HEK293 (cell line): ENCODE data around the gene TRIM36.

Source experiments
- CTCF ChIA-PET: fragments of 350-600 bp; formaldehyde crosslinking; extraction: SDS; loops from one replicate; lab custom pipeline; 2021; ENCODE audit warnings: antibody characterized with exemption; lab: Yijun Ruan, JAX
- POLR2A ChIA-PET: fragments of 300-600 bp; formaldehyde crosslinking; extraction: SDS; loops from one replicate; lab custom pipeline; 2020; ENCODE audit warnings: antibody characterized with exemption, inconsistent platforms; lab: Yijun Ruan, JAX
- H3K27ac ChIP-seq: fragments of 200-500 bp; sonication (Bioruptor generic); 2 replicates; pipeline ENCODE4 v1.5.1; 2014; ENCODE audit warnings: low read depth, low read length, control low read depth, inconsistent platforms; ENCODE audit errors: extremely low read depth
- H3K36me3 ChIP-seq, 2 experiments: fragments of 200-500 bp in 1 of 2; sonication (Bioruptor generic) in 1 of 2; 1 replicate in 1 of 2; 2 replicates in 1 of 2; pipeline ENCODE4 v1.5.1; 2014 to 2017; ENCODE audit warnings: inconsistent platforms in 2 of 2, low read length in 2 of 2; ENCODE audit not compliant: control insufficient read depth in 2 of 2, insufficient read depth in 1 of 2
- H3K4me1 ChIP-seq: fragments of 200-500 bp; sonication (Bioruptor generic); 2 replicates; pipeline ENCODE4 v1.5.1; 2014; ENCODE audit warnings: mild to moderate bottlenecking, low read length, inconsistent platforms; ENCODE audit not compliant: control insufficient read depth, insufficient read depth
- H3K4me3 ChIP-seq: 2 replicates; pipeline ENCODE4 v1.5.1; 2011; ENCODE audit warnings: low read depth, mild to moderate bottlenecking, control low read depth, low read length, moderate library complexity
- H3K9me3 ChIP-seq: fragments of 200-500 bp; sonication (Bioruptor generic); 2 replicates; pipeline ENCODE4 v1.5.1; 2014; ENCODE audit warnings: low read depth, low read length, inconsistent platforms; ENCODE audit not compliant: control insufficient read depth, insufficient read depth
- EGR2 ChIP-seq: fragments of 450-650 bp; formaldehyde crosslinking; IDR thresholded peaks from 2 replicates; pipeline ENCODE4 v1.5.1; 2016; ENCODE audit warnings: low read depth, missing biosample characterization, missing genetic modification characterization
- PBX3 ChIP-seq: sonication (generic); formaldehyde crosslinking; IDR thresholded peaks from 2 replicates; pipeline ENCODE4 v1.8.1; 2022; ENCODE audit warnings: mild to moderate bottlenecking, moderate library complexity, missing genetic modification reagents
- REPIN1 ChIP-seq: fragments of 450-650 bp; formaldehyde crosslinking; IDR thresholded peaks from 2 replicates; pipeline ENCODE4 v1.5.1; 2017; ENCODE audit warnings: missing biosample characterization, missing genetic modification characterization, low read depth
- SCRT1 ChIP-seq: fragments of 450-650 bp; formaldehyde crosslinking; IDR thresholded peaks from 2 replicates; pipeline ENCODE4 v1.5.1; 2016; ENCODE audit warnings: missing biosample characterization, missing genetic modification characterization, borderline replicate concordance
- SETDB1 ChIP-seq: IDR thresholded peaks from one replicate; pipeline ENCODE4 v1.6.1; 2017; ENCODE audit warnings: mild to moderate bottlenecking, low read length, moderate library complexity, mixed read lengths; ENCODE audit not compliant: insufficient read length
- SP2 ChIP-seq: fragments of 450-650 bp; formaldehyde crosslinking; IDR thresholded peaks from 2 replicates; pipeline ENCODE4 v1.5.1; 2016; ENCODE audit warnings: missing biosample characterization, missing genetic modification characterization
- WT1 ChIP-seq: fragments of 450-650 bp; formaldehyde crosslinking; IDR thresholded peaks from 2 replicates; pipeline ENCODE4 v1.5.1; 2016; ENCODE audit warnings: missing biosample characterization, missing genetic modification characterization
- YY1 ChIP-seq: fragments of 450-650 bp; formaldehyde crosslinking; IDR thresholded peaks from 2 replicates; pipeline ENCODE4 v1.5.1; 2018; ENCODE audit warnings: missing biosample characterization, missing genetic modification characterization
- ZEB2 ChIP-seq: fragments of 450-650 bp; formaldehyde crosslinking; IDR thresholded peaks from 2 replicates; pipeline ENCODE4 v1.5.1; 2016; ENCODE audit warnings: missing biosample characterization, missing genetic modification characterization
- ZNF155 ChIP-seq: fragments of 450-650 bp; formaldehyde crosslinking; IDR thresholded peaks from 2 replicates; pipeline ENCODE4 v1.5.1; 2016; ENCODE audit warnings: missing biosample characterization, missing genetic modification characterization
- ZNF23 ChIP-seq: fragments of 450-650 bp; formaldehyde crosslinking; IDR thresholded peaks from 2 replicates; pipeline ENCODE4 v1.5.1; 2016; ENCODE audit warnings: missing biosample characterization, missing genetic modification characterization, borderline replicate concordance
- ZNF324 ChIP-seq: fragments of 450-650 bp; formaldehyde crosslinking; IDR thresholded peaks from 2 replicates; pipeline ENCODE4 v1.5.1; 2016; ENCODE audit warnings: missing biosample characterization, missing genetic modification characterization
- ZNF404 ChIP-seq: fragments of 450-650 bp; formaldehyde crosslinking; IDR thresholded peaks from 2 replicates; pipeline ENCODE4 v1.5.1; 2017; ENCODE audit warnings: missing biosample characterization, missing genetic modification characterization
- ZNF426 ChIP-seq: fragments of 450-650 bp; formaldehyde crosslinking; IDR thresholded peaks from 2 replicates; pipeline ENCODE4 v1.5.1; 2017; ENCODE audit warnings: missing biosample characterization, missing genetic modification characterization, mild to moderate bottlenecking, inconsistent platforms, moderate library complexity
- ZNF571 ChIP-seq: fragments of 450-650 bp; formaldehyde crosslinking; IDR thresholded peaks from 2 replicates; pipeline ENCODE4 v1.5.0; 2017; ENCODE audit warnings: missing biosample characterization, missing genetic modification characterization
- ZNF626 ChIP-seq: fragments of 450-650 bp; sonication (Bioruptor Pico); formaldehyde crosslinking; IDR thresholded peaks from 2 replicates; pipeline ENCODE4 v1.5.1; 2018; ENCODE audit warnings: missing biosample characterization, missing genetic modification characterization, inconsistent platforms
- TF ChIP-seq, protein P1 (sequence below): fragments of 450-650 bp; formaldehyde crosslinking; IDR thresholded peaks from 2 replicates; pipeline ENCODE4 v1.5.1; 2016; ENCODE audit warnings: missing biosample characterization, missing genetic modification characterization
- TF ChIP-seq, protein P2 (sequence below): fragments of 450-650 bp; formaldehyde crosslinking; conservative IDR thresholded peaks from 2 replicates; pipeline ENCODE4 v1.5.1; 2016; ENCODE audit warnings: low read depth, missing biosample characterization, missing genetic modification characterization
- TF ChIP-seq, protein P3 (sequence below): fragments of 450-650 bp; formaldehyde crosslinking; IDR thresholded peaks from 2 replicates; pipeline ENCODE4 v1.5.1; 2017; ENCODE audit warnings: missing biosample characterization, missing genetic modification characterization
- TF ChIP-seq, protein P4 (sequence below): fragments of 450-650 bp; formaldehyde crosslinking; IDR thresholded peaks from 2 replicates; pipeline ENCODE4 v1.5.1; 2016; ENCODE audit warnings: missing biosample characterization, missing genetic modification characterization
- TF ChIP-seq, protein P5 (sequence below): fragments of 450-650 bp; formaldehyde crosslinking; IDR thresholded peaks from 2 replicates; pipeline ENCODE4 v1.5.1; 2016; ENCODE audit warnings: missing biosample characterization, missing genetic modification characterization, borderline replicate concordance

Gene TRIM36

GRCh38 chr5:115160975-115161475, 8.7 kb downstream of the TRIM36 start:
- Histone ChIP-seq H3K9me3 (no peaks in the 10 kb centered on the region), H3K4me3 (no peak overlapping the region), H3K4me1 (no peaks in the 10 kb centered on the region), H3K36me3 (no peaks in the 10 kb centered on the region; a peak in 1 of 3 replicates), H3K27ac (no peak overlapping the region)
- CTCF ChIA-PET = no interaction called here
- no peak for TF ChIP-seq EGR2
- TF ChIP-seq YY1 = no peak
- TF ChIP-seq ZNF426 (tag by site-specific recombination) = no peak
- TF ChIP-seq ZNF155 (tag by site-specific recombination) = no peak
- TF ChIP-seq, protein P1, sequence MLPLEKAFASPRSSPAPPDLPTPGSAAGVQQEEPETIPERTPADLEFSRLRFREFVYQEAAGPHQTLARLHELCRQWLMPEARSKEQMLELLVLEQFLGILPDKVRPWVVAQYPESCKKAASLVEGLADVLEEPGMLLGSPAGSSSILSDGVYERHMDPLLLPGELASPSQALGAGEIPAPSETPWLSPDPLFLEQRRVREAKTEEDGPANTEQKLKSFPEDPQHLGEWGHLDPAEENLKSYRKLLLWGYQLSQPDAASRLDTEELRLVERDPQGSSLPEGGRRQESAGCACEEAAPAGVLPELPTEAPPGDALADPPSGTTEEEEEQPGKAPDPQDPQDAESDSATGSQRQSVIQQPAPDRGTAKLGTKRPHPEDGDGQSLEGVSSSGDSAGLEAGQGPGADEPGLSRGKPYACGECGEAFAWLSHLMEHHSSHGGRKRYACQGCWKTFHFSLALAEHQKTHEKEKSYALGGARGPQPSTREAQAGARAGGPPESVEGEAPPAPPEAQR = no peak
- no peak for TF ChIP-seq ZNF571
- no peak for TF ChIP-seq SCRT1 (tag by site-specific recombination)
- TF ChIP-seq ZNF404 (tag by site-specific recombination) = no peak
- TF ChIP-seq WT1 (tag by site-specific recombination) = no peak
- no peak for TF ChIP-seq ZNF23 (tag by site-specific recombination)
- TF ChIP-seq SETDB1 = no peak
- no peak for TF ChIP-seq REPIN1 (tag by site-specific recombination)
- TF ChIP-seq ZNF626 (tag by site-specific recombination) = no peak
- TF ChIP-seq, protein P2, sequence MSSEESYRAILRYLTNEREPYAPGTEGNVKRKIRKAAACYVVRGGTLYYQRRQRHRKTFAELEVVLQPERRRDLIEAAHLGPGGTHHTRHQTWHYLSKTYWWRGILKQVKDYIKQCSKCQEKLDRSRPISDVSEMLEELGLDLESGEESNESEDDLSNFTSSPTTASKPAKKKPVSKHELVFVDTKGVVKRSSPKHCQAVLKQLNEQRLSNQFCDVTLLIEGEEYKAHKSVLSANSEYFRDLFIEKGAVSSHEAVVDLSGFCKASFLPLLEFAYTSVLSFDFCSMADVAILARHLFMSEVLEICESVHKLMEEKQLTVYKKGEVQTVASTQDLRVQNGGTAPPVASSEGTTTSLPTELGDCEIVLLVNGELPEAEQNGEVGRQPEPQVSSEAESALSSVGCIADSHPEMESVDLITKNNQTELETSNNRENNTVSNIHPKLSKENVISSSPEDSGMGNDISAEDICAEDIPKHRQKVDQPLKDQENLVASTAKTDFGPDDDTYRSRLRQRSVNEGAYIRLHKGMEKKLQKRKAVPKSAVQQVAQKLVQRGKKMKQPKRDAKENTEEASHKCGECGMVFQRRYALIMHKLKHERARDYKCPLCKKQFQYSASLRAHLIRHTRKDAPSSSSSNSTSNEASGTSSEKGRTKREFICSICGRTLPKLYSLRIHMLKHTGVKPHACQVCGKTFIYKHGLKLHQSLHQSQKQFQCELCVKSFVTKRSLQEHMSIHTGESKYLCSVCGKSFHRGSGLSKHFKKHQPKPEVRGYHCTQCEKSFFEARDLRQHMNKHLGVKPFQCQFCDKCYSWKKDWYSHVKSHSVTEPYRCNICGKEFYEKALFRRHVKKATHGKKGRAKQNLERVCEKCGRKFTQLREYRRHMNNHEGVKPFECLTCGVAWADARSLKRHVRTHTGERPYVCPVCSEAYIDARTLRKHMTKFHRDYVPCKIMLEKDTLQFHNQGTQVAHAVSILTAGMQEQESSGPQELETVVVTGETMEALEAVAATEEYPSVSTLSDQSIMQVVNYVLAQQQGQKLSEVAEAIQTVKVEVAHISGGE (tag by site-specific recombination) = no peak
- TF ChIP-seq, protein P3, sequence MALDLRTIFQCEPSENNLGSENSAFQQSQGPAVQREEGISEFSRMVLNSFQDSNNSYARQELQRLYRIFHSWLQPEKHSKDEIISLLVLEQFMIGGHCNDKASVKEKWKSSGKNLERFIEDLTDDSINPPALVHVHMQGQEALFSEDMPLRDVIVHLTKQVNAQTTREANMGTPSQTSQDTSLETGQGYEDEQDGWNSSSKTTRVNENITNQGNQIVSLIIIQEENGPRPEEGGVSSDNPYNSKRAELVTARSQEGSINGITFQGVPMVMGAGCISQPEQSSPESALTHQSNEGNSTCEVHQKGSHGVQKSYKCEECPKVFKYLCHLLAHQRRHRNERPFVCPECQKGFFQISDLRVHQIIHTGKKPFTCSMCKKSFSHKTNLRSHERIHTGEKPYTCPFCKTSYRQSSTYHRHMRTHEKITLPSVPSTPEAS = no peak
- POLR2A ChIA-PET = no interaction called here

GRCh38 chr5:115151208-115151805, 18.4 kb downstream of the TRIM36 start:
- H3K4me1 ChIP-seq = no peaks in the 10 kb centered on the region
- no peak for TF ChIP-seq PBX3 (CRISPR knock-in tag)
- no peak for TF ChIP-seq SP2
- no peak for TF ChIP-seq ZEB2
- TF ChIP-seq, protein P4, sequence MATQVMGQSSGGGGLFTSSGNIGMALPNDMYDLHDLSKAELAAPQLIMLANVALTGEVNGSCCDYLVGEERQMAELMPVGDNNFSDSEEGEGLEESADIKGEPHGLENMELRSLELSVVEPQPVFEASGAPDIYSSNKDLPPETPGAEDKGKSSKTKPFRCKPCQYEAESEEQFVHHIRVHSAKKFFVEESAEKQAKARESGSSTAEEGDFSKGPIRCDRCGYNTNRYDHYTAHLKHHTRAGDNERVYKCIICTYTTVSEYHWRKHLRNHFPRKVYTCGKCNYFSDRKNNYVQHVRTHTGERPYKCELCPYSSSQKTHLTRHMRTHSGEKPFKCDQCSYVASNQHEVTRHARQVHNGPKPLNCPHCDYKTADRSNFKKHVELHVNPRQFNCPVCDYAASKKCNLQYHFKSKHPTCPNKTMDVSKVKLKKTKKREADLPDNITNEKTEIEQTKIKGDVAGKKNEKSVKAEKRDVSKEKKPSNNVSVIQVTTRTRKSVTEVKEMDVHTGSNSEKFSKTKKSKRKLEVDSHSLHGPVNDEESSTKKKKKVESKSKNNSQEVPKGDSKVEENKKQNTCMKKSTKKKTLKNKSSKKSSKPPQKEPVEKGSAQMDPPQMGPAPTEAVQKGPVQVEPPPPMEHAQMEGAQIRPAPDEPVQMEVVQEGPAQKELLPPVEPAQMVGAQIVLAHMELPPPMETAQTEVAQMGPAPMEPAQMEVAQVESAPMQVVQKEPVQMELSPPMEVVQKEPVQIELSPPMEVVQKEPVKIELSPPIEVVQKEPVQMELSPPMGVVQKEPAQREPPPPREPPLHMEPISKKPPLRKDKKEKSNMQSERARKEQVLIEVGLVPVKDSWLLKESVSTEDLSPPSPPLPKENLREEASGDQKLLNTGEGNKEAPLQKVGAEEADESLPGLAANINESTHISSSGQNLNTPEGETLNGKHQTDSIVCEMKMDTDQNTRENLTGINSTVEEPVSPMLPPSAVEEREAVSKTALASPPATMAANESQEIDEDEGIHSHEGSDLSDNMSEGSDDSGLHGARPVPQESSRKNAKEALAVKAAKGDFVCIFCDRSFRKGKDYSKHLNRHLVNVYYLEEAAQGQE (tag by site-specific recombination) = no peak
- TF ChIP-seq, protein P5, sequence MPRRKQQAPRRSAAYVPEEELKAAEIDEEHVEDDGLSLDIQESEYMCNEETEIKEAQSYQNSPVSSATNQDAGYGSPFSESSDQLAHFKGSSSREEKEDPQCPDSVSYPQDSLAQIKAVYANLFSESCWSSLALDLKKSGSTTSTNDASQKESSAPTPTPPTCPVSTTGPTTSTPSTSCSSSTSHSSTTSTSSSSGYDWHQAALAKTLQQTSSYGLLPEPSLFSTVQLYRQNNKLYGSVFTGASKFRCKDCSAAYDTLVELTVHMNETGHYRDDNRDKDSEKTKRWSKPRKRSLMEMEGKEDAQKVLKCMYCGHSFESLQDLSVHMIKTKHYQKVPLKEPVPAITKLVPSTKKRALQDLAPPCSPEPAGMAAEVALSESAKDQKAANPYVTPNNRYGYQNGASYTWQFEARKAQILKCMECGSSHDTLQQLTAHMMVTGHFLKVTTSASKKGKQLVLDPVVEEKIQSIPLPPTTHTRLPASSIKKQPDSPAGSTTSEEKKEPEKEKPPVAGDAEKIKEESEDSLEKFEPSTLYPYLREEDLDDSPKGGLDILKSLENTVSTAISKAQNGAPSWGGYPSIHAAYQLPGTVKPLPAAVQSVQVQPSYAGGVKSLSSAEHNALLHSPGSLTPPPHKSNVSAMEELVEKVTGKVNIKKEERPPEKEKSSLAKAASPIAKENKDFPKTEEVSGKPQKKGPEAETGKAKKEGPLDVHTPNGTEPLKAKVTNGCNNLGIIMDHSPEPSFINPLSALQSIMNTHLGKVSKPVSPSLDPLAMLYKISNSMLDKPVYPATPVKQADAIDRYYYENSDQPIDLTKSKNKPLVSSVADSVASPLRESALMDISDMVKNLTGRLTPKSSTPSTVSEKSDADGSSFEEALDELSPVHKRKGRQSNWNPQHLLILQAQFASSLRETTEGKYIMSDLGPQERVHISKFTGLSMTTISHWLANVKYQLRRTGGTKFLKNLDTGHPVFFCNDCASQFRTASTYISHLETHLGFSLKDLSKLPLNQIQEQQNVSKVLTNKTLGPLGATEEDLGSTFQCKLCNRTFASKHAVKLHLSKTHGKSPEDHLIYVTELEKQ = no peak
- TF ChIP-seq ZNF324 (tag by site-specific recombination) = no peak
- H3K4me3 ChIP-seq = no peak overlapping the region
- no peak overlapping the region for H3K27ac ChIP-seq
- H3K9me3 ChIP-seq = no peaks in the 10 kb centered on the region; the same call in 1 of the 2 replicates
- H3K36me3 ChIP-seq = no peaks in the 10 kb centered on the region
- CTCF ChIA-PET = interaction anchor here (0.6 kb wide), 1 partner anchor 1105 kb away, joined by 3 read pairs; no protein-coding TSS in a partner anchor
- POLR2A ChIA-PET = no interaction called here
